AG09309 (cell line): ENCODE results near the gene STX5.
"Not testable (repeated sequence)": the region's sequence is repeated elsewhere in the genome, so short reads cannot be mapped to it uniquely, and the experiment has no call there.

Source experiments
- DNase-seq: peaks from one replicate; pipeline ENCODE4 v3.0.0-alpha.2; 2010; ENCODE audit warnings: low read depth
- H3K4me3 ChIP-seq: 2 replicates; pipeline ENCODE4 v1.5.1; 2011; ENCODE audit warnings: mild to moderate bottlenecking, low read depth, low read length, moderate library complexity; ENCODE audit not compliant: control insufficient read depth
- TF ChIP-seq, protein P1 (sequence below): IDR thresholded peaks from 2 replicates; pipeline ENCODE4 v1.5.1; 2011; ENCODE audit warnings: mild to moderate bottlenecking, low read depth, low read length, inconsistent platforms; ENCODE audit not compliant: insufficient read depth, control insufficient read depth; ENCODE audit errors: missing control alignments

The STX5 gene

DNA sequence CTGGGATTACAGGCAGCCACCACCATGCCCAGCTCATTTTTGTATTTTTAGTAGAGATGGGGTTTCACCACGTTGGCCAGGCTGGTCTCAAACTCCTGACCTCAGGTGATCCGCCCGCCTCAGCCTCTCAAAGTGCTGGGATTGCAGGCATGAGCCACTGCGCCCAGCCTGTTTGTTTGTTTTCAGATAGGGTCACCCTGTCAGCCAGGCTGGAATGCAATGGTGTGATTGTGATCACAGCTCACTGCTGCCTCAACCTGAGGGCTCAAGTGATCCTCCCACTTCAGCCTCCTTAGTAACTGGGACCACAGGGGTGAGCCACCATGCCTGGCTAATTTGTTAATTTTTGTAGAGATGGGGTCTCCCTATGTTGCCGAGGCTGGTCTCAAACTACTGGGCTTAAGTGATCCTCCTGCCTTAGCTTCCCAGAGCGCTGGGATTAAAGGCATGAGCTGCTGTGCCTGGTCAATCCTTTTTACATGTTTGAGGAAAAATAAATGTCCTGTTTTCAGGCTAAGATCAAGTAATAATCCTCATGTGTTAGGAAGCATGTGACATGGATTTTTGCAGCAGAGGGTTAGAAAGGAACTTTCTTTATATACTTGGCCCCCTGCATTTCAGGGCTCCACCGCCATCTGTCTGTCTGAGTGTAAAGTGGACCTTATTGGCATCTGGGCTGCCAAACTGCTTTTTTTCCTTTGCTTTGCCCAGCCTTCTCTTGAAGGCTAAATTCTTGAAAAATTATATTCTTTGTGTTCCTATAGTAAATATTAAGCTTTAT, 44.0 kb upstream of the STX5 start:
- DNase-seq: no peak
- TF ChIP-seq, protein P1, sequence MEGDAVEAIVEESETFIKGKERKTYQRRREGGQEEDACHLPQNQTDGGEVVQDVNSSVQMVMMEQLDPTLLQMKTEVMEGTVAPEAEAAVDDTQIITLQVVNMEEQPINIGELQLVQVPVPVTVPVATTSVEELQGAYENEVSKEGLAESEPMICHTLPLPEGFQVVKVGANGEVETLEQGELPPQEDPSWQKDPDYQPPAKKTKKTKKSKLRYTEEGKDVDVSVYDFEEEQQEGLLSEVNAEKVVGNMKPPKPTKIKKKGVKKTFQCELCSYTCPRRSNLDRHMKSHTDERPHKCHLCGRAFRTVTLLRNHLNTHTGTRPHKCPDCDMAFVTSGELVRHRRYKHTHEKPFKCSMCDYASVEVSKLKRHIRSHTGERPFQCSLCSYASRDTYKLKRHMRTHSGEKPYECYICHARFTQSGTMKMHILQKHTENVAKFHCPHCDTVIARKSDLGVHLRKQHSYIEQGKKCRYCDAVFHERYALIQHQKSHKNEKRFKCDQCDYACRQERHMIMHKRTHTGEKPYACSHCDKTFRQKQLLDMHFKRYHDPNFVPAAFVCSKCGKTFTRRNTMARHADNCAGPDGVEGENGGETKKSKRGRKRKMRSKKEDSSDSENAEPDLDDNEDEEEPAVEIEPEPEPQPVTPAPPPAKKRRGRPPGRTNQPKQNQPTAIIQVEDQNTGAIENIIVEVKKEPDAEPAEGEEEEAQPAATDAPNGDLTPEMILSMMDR: no peak
- no peak overlapping the region for H3K4me3 ChIP-seq

DNA sequence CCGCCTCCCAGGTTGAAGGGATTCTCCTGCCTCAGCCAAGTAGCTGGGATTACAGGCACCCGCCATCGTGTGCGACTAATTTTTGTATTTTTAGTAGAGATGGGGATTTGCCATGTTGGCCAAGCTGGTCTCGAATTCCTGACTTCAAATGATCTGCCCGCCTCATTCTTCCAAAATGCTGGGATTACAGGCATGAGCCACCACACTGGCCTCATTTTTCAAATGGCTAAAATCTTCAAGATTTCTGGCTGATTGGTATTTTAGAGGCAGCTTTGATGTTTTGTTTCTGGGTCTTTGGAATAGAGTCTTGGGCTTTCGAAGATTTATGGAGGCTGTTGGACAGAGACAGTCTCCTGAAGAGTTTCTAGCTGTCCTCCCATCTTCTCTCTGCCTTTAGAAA, 43.0 kb upstream of the STX5 start:
- H3K4me3 ChIP-seq: no peak overlapping the region
- TF ChIP-seq, protein P1: no peak
- no peak for DNase-seq

DNA sequence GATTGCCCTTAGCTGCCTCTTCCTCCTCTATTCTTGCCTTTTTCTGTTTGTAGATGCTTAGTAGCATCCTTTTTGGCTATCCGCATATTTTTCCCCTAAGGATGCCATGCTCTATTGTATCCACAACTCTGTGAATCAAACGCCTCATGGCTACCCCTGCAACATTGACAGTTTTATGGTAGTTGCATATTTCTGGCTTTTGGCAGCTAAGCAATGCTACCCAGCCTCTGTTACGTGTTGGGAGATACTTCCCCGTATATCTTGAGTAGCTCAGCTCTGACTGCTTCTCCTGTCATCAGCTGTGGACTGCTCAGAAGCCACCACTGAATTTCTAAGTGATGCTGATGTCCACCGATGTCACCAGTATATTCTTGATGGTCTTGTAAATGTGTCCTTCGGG, 33.8 kb upstream of the STX5 start:
- TF ChIP-seq, protein P1: no peak
- no peak for DNase-seq
- H3K4me3 ChIP-seq: no peak overlapping the region

DNA sequence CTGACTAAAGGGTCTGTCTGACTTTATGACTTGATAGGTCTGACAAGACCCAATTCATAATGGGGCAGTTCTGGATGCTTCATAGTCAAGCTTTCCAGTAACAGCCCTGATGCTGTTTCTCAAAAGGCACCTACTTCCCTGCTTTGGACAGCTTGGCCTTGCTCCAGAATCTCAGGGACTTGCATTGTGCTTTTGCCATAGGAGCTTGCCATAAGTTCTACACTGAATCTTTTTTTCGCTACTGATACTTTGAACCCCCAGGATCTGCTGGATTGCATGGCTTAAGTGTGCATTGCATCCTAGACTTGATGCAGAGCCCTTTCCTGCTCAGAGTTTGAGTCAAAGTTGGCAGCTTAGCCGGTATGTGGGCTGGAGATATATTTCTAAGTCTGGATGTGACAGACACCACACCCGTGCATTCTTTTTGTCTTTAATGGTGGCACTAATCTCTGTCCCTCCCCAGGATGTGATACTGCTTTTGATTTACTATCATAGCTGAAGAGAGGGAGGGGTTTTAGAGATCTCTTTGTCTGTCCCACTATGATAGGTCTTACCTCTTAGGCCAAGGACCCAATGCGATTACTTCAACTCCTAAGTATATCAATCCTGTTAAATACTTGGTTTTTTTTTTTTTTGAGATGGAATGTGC, 32.0 kb upstream of the STX5 start:
- DNase-seq: no peak
- TF ChIP-seq, protein P1: no peak
- no peak overlapping the region for H3K4me3 ChIP-seq

DNA sequence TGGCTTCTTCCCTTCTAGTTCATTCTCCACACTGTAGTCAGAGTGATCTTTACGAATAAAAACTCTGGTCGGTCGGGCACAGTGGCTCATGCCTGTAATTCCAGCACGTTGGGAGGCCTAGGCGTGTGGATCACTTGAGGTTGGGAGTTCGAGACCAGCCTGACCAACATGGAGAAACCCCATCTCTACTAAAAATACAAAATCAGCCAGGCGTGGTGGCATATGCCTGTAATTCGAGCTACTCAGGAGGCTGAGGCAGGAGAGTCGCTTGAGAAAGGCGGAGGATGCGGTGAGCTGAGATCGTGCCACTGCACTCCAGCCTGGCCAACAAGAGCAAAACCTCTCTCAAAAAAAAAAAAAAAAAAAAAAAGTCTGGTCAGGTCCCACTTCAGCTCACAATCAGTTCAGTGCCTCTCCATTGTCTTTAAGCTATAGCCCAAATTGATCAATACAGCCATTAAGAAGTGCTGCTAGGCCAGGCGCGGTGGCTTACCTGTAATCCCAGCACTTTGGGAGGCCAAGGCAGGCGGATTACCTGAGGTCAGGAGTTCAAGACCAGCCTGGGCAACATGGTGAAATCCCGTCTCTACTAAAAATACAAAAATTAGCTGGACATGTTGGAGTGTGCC, 29.8 kb upstream of the STX5 start:
- not testable (repeated sequence) for DNase-seq, H3K4me3 ChIP-seq

DNA sequence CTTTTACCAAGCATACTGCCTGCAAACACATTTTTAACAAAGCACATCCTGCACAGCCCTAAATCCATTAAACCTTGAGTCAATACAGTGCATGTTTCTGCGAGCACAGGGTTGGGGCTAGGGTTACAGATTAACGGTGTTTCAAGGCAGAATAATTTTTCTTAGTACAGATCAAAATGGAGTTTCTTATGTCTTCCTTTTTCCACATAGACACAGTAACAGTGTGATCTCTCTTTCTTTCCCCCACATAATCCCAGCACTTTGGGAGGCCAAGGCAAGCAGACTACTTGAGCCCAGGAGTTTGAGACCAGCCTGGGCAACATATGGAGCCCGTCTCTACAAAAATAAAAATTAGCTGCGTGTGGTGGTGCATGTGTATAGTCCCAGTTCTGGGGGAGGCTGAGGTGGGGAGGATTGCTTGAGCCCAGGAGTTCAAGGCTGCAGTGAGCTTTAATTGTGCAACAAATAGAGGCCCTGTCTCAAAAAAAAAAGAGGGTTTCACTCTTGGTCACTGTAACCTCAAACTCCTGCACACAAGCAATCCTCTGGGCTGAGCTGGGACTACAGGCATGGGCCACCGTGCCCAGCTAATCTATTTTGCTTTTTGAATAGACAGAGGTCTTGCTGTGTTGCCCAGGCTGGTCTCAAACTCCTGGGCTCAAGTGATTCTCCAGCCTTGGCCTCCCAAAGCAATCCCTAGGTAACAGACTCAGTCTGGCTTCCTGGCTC, 29.1 kb upstream of the STX5 start:
- no peak for DNase-seq
- H3K4me3 ChIP-seq: no peak overlapping the region
- TF ChIP-seq, protein P1: no peak

DNA sequence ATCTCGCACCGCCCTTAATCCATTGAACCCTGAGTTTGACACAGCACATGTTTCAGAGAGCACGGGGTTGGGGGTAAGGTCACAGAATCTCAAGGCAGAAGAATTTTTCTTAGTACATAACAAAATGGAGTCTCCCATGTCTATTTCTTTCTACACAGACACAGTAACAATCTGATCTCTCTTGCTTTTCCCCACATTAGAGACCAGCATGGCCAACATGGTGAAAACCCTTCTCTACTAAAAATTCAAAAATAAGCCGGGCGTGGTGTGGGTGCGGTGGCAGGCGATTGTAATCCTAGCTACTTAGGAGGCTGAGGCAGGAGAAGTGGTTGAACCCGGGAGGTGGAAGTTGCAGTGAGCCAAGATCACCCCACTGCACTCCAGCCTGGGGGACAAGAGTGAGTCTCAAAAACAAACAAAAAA, 27.4 kb upstream of the STX5 start:
- H3K4me3 ChIP-seq, DNase-seq: not testable (repeated sequence)
